OCI-M2 (cell line): ENCODE results near the gene ZC2HC1C.
"Not testable (repeated sequence)": the region's sequence is repeated elsewhere in the genome, so short reads cannot be mapped to it uniquely, and the experiment has no call there.

Experiments
- DNase-seq: peaks from one replicate; lab custom pipeline; 2025; ENCODE audit not compliant: unreplicated experiment; lab: John Stamatoyannopoulos, UW

Gene ZC2HC1C

GRCh38 chr14:75091251-75091650 is 21.8 kb downstream of the ZC2HC1C start:
- no peak for DNase-seq

GRCh38 chr14:75092698-75093097 is 23.3 kb downstream of the ZC2HC1C start:
- DNase-seq, result no peak

GRCh38 chr14:75094896-75095295 is 25.5 kb downstream of the ZC2HC1C start:
- DNase-seq, result no peak

DNA sequence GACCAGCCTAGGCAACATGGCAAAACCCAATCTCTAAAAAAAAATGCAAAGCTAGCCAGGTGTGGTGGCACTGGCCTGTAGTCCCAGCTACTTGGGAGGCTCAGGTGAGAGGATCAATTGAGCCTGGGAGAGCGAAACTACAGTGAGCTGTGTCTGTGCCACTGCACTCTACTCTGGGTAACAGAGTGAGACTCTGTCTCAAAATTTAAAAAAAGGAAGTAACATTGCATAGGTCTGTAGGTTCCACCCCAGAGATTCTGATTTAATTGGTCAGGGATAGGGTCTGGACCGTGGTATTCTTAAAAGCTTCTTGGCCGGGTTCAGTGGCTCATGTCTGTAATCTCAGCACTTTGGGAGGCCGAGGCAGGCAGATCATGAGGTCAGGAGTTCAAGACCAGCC is 26.2 kb downstream of the ZC2HC1C start:
- no peak for DNase-seq

DNA sequence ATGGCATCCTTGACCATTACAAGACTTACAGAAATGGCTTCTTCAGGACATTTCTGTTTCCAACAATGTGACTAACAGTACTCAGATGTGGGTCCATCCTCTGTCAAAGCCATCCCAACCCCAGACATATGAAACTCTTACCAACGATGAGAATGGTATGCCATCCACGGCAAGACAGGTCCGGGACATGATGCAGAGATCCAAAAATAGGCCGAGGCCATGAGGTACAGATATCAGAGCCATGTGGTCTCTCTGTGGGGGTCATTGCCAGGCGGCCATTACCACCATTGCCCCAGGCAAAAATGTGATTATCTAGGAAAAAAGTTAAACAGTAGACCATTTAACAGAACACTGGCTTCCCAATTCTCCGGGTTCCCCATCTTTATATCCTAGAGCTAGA is 27.5 kb downstream of the ZC2HC1C start:
- DNase-seq, result no peak

- DNase-seq, result no peak
Measured at GRCh38 chr14:75098212-75098611, 28.8 kb downstream of the ZC2HC1C start.

GRCh38 chr14:75098682-75099081 is 29.2 kb downstream of the ZC2HC1C start:
- DNase-seq, result no peak

- no peak for DNase-seq
Measured at GRCh38 chr14:75101491-75101890, 32.0 kb downstream of the ZC2HC1C start.

DNA sequence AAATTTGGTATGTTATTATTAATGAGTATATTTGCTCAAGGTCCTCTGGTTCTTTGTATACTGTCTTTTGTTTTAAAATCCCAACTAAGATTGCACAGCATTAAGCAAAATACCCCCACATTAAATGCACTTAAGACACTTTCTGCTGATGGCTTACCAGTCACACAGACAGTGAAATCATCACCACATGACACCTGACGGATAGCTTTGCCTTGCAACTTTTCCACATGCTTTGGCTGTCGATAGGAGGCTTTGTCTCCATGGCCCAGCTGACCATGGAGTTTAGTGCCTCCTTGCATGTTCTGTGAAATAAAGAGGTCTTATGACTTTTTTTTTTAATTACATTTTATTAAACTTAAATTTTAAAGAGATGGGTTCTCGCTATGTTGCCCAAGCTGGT is 37.7 kb downstream of the ZC2HC1C start:
- no peak for DNase-seq

DNA sequence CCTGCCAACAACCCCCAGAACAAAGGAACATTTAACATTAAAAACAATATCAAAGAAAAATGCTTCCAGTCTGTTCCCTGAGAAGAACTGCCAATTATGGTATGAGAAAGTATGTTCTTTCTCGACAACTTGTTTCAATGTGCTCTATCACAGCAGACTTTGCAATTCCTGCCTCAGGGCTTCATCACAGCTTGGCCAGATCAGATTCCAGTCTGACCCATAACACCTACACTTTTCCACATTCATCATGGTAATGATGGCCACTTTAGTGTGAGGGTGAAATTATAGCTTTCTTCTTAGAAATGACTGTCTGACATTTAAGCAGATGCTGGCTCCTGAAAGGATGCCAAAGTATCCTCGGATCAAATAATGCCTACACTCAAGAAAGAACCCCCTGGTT is 40.4 kb downstream of the ZC2HC1C start:
- DNase-seq, result no peak

DNA sequence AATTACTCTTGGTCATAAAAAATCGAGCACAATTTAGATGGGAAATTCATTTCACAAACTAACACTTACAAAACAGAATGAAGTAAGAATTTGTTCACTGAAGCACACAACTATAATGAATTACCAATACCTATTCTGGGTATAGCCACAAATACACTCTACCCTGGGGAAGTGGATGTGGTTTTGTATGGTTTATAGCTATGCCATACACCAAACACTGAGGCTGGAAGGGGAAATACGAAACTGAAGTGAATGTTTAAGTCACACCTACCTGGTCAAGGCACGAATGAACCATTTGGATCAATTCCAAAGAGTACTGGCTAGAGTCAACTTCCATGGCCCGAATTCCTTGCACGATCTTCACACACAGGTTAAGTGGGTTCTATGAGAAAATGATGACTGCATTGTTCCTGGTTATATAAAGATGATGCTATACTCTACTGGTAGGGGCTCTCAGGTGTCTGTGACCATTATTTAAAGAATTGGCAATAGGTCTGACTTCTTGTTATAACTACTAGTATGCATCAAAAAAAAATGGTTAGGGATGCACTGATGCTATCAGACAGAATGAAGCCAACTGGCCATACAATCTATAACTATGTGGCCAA is 44.6 kb downstream of the ZC2HC1C start:
- no peak for DNase-seq

GRCh38 chr14:75119056-75119455 is 49.6 kb downstream of the ZC2HC1C start:
- no peak for DNase-seq

DNA sequence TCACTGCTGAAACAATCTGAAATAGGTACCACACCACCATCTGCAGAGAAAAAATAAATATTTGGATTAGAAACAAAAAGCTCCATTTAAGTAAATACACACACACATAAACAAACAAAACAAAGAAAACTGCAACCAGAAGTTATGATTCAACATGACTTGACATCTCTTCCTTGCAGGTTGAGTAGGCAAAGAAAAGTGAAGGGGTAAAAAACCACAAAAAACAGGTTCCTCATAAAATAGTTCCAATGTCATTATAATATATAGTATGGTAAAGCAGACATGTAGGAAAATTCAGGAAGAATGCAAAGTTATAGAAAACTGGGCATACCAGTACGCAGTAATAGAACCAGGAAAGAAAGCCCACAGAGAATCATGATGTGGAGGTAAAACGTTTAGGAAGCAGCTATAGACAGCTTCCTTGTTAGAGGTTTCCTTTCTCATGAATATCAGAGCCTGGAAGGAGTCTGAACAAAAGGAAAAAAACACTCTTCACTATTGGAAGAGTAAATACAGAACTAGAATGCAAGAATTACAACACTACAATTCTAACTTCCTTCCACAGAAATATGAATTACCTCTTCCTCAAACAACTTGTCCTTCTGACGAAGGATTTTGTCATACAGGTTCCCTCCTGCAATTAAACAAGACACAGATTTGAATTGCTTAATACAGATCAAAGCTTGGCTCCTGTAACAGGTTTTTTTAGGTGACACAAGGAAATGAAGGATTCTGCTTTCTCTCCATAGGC is 51.3 kb downstream of the ZC2HC1C start:
- DNase-seq, result no peak

GRCh38 chr14:75121552-75121951 is 52.1 kb downstream of the ZC2HC1C start:
- no peak for DNase-seq

- DNase-seq, result no peak
Measured at GRCh38 chr14:75123991-75124390, 54.5 kb downstream of the ZC2HC1C start.

DNA sequence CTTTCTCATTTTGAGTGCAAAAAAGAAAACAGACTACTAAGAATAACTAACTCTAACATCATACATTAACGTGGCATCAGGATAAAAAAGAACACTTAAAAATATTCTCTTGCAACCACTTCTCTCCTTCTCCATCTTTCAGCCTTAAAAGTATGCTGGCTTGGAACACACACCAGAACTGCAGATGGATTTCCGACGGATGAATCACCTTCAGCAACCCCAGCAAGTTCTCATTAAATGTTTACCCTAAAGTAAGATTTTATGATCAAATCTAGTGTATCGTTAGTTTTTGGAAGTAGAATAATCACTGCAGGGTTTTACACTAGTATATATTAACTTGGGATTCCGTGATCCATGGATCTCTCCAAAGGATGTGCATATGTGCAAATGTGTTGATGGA is 56.2 kb downstream of the ZC2HC1C start:
- DNase-seq, result no peak

DNA sequence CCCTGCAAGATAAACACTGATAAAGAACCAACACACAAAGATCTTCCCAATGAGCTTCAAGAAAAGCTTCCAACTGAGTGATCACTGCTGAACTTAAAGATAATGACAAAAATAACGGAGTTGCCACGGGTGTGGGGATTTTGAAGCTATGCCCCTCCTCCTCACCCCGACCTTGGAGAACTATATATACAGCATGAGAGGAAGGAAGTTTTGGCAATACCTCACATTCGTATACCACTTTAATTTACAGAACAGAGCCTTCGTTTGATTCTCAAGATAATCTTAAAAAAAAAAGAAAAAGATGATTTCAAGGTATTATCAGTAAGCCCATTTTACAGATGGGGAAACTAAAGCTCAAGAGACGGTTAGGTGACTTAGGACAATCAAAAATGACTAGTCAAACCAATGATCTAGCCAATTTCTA is 56.7 kb downstream of the ZC2HC1C start:
- no peak for DNase-seq

GRCh38 chr14:75126679-75127473 is 57.4 kb downstream of the ZC2HC1C start, which contains the start of gene NEK9:
Gene NEK9 (minus strand): TSS chr14:75127048. CDS start chr14:75126921, 127 bp downstream.
- peak; percentile 46 for DNase-seq

DNA sequence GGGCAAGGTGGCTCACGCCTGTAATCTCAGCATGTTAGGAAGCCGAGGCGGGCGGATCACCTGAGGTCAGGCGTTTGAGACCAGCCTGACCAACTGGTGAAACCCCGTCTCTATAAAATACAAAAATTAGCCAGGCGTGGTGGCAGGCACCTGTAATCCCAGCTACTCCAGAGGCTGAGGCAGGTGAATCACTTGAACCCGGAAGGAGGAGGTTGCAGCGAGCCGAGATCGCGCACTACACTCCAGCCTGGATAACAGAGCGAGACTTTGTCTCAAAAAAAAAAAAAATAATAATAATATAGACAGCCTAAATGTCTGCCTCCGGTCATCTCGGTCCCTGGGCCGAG is 58.0 kb downstream of the ZC2HC1C start:
- not testable (repeated sequence) for DNase-seq

- DNase-seq, result no peak
Measured at GRCh38 chr14:75127903-75128595, 58.6 kb downstream of the ZC2HC1C start.

DNA sequence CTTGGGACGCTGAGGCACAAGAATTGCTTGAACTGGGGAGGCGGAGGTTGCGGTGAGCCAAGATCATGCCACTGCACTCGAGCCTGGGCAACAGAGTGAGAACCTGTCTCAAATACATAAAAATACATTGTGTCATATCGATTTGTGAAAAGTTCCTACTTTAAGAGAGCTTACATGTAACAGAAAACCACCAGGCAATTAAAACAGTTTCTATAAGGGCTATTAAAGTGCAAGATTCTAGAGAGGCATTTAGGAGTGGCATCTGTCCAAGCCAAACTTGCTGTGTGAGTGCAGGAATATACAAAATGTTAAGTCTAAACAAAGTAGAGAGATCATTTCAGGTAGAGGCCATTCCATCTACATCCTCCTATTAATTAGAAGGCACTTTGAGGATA is 59.2 kb downstream of the ZC2HC1C start:
- no peak for DNase-seq
